Astrocyte (in vitro differentiated cells and primary cell): Measurements from ENCODE around the gene MRPS23.

Source experiments
- CTCF ChIP-seq: IDR thresholded peaks from 2 replicates; pipeline ENCODE4 v1.5.1; 2011; ENCODE audit warnings: low read depth, mild to moderate bottlenecking, inconsistent platforms, low read length, moderate library complexity; ENCODE audit not compliant: insufficient read depth
- EZH2 ChIP-seq: IDR thresholded peaks from 2 replicates; pipeline ENCODE4 v1.6.1; 2012; ENCODE audit warnings: mild to moderate bottlenecking, low read length, inconsistent platforms; ENCODE audit not compliant: insufficient read depth

GRCh38 chr17:57873261-57874057 lies 23.6 kb upstream of the MRPS23 start:
- TF ChIP-seq CTCF (no peak), EZH2 (no peak)
